Muscle layer of duodenum (tissue), 2 donors: ENCODE data around the gene SBF2.

Experiments used
- H3K27ac ChIP-seq: one replicate; pipeline ENCODE4 v1.7.0; 2013; ENCODE audit warnings: mild to moderate bottlenecking, low read length
- H3K27me3 ChIP-seq: one replicate; pipeline ENCODE4 v1.7.0; 2013; ENCODE audit warnings: low read depth, mild to moderate bottlenecking, control low read depth, low read length
- H3K36me3 ChIP-seq, 2 donors: one replicate each; pipeline ENCODE4 v1.7.0; 2013; ENCODE audit warnings: low read length in 2 of 2, control low read depth in 1 of 2, mild to moderate bottlenecking in 1 of 2; ENCODE audit not compliant: insufficient read depth in 2 of 2, control insufficient read depth in 1 of 2
- H3K4me1 ChIP-seq, 2 donors: one replicate each; pipeline ENCODE4 v1.7.0; 2013; ENCODE audit warnings: low read length in 2 of 2, mild to moderate bottlenecking in 2 of 2, control low read depth in 1 of 2, moderate library complexity in 1 of 2; ENCODE audit not compliant: insufficient read depth in 2 of 2, control insufficient read depth in 1 of 2
- H3K4me3 ChIP-seq, 2 donors: one replicate each; pipeline ENCODE4 v1.7.0; 2013; ENCODE audit warnings: low read length in 2 of 2, low read depth in 1 of 2, mild to moderate bottlenecking in 1 of 2
- H3K9me3 ChIP-seq, 2 donors: one replicate each; pipeline ENCODE4 v1.7.0; 2013; ENCODE audit warnings: low read length in 2 of 2, control low read depth in 1 of 2, mild to moderate bottlenecking in 1 of 2; ENCODE audit not compliant: control insufficient read depth in 1 of 2
- donor health status: healthy.

SBF2 gene

GRCh38 chr11:10118865-10119264 is 175.2 kb downstream of the SBF2 start:
- H3K4me3 ChIP-seq, result no peak overlapping the region
- no peaks in the 10 kb centered on the region for H3K4me1 ChIP-seq
- H3K36me3 ChIP-seq, result no peaks in the 10 kb centered on the region
- H3K9me3 ChIP-seq, result no peaks in the 10 kb centered on the region
- H3K27me3 ChIP-seq, result no peaks in the 10 kb centered on the region
- no peak overlapping the region for H3K27ac ChIP-seq

DNA sequence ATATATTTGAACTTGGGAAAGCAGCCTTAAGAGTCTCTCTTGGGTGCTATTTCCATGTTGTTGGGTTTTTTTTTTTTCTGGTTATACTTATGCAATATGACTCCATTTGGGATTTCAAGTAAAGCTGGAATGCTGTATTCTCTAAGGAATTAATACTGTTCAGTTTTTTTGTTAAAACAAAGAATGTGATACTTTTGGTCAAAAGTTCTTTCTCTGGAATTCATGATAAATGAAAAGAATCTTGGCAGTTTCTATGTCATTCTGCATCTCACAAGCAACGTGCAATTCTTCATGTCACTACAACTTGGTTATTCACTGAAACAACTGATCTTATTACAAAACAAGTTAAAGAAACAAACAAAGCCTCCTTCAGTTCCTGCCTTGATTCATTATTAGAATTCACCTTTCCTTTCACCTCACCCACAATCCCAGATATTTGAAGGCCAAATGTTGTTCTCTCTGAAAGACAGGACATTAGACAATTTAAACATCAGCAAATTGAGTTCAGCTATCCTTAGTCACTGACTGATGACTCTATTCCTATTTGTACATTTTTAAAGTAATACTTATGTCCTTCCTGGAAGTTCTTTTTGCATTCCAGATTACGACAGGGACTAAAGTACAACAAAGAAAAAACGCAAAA is 176.2 kb downstream of the SBF2 start:
- Histone ChIP-seq H3K27ac (no peak overlapping the region), H3K36me3 (no peaks in the 10 kb centered on the region), H3K27me3 (no peaks in the 10 kb centered on the region), H3K4me1 (no peaks in the 10 kb centered on the region), H3K9me3 (no peaks in the 10 kb centered on the region), H3K4me3 (no peak overlapping the region)

- Histone ChIP-seq H3K36me3 (no peaks in the 10 kb centered on the region), H3K27ac (no peak overlapping the region), H3K27me3 (no peaks in the 10 kb centered on the region), H3K4me3 (no peak overlapping the region), H3K4me1 (no peaks in the 10 kb centered on the region), H3K9me3 (no peaks in the 10 kb centered on the region)
Observed at GRCh38 chr11:10116588-10116987, 177.4 kb downstream of the SBF2 start.

DNA sequence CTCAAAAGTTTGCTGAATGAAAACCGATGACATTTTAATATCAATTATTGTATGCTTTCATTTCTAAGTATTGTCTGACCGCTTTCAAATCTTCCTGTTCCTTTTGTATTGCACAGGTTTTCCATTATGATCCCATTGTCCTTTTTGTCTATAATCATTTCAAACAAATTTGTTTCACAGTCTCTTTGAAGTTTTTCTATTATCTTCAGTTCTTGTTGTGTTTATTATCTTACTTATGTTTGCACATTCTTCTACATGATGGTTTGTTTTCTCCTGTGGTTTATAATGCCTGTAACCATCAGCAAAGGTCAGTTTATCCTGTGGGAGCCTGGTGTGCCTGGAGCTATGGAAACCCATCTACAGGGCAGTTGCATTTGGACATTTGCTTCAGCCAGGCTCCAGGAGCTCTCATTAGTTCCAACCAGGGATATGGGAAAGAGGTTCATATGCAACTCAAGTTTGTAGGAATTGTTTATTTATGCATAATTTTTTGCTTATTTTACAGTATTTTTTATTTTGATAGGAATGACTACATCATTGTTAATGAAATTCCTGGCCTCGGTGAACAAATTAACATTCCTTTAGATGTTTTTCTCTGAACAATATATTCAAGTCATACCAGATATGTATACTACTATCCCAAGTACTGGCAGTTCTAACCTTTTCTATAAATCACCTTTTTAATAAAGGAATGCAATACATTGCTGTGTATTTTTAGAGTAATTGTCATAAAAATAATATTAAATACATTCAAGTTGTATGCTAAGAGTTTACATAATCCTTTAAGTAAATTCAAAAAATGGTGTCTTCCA is 179.2 kb downstream of the SBF2 start:
- H3K9me3 ChIP-seq, result no peaks in the 10 kb centered on the region
- H3K27ac ChIP-seq, result no peak overlapping the region
- no peaks in the 10 kb centered on the region for H3K36me3 ChIP-seq
- H3K4me1 ChIP-seq, result peaks cover 0 to 3% of the 10 kb centered on the region in 2 donors
- no peak overlapping the region for H3K4me3 ChIP-seq
- H3K27me3 ChIP-seq, result no peaks in the 10 kb centered on the region

GRCh38 chr11:10113852-10114251 is 180.2 kb downstream of the SBF2 start:
- no peak overlapping the region for H3K27ac ChIP-seq
- no peak overlapping the region for H3K4me3 ChIP-seq
- H3K4me1 ChIP-seq, result peaks cover 0 to 10% of the 10 kb centered on the region in 2 donors
- H3K27me3 ChIP-seq, result no peaks in the 10 kb centered on the region
- no peaks in the 10 kb centered on the region for H3K9me3 ChIP-seq
- H3K36me3 ChIP-seq, result no peaks in the 10 kb centered on the region

DNA sequence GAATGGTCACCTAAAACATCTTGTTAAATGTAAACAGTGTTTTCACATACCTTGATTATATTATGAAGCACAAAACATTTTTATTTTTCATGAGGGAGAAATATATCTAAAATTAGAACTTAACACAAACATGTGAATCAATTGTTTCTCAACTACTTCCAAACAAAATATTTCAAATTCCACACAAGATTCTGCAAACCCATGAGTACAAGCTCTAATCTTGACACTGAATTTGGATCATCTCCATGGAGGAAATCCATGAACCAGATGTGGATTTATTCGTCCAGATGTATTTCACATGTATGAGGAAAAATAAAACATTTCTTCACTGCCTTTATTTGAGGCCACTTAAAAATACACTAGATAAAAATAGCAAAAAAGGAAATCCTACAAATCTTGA is 184.2 kb downstream of the SBF2 start:
- peak overlapping the region; percentile 6 for H3K27ac ChIP-seq
- peaks cover 0 to 21% of the 10 kb centered on the region in 2 donors for H3K4me1 ChIP-seq

DNA sequence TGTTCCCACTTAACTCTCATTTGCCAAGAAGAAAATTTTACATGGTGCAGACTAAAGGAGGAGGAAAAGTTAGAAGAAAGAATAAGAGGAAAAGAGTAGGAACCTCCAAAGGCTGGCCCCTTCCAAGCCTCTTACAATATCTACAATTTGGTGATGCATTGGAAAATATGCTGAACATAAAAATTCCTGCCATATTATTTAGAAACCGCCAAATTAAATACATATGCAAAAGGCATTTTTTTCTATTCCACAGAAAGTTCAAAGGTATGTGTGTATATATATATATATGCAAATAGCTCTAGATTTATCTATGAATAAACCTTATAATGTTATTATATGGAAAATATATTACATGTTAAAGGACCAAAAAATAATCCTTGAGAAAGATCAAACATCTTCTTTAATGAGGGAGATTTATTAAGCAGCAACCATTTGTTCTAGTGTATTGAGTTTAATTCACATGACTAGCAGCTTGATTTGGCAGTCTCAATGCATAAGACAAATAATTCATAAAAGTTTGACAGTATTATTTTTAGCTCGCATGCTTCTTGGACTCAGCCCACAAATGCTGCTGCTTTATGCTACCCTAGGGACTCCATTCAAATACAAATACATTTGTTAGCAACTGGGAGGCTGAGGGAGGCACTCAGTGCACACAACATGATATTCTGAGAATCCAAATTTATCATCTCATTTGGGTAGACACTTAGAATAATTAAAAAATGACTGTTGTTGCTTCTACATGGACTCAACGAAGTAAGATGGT is 184.9 kb downstream of the SBF2 start:
- Histone ChIP-seq H3K9me3 (no peaks in the 10 kb centered on the region), H3K27me3 (no peaks in the 10 kb centered on the region), H3K4me3 (no peak overlapping the region), H3K4me1 (peaks cover 0 to 21% of the 10 kb centered on the region in 2 donors), H3K36me3 (no peaks in the 10 kb centered on the region), H3K27ac (peak overlapping the region; percentile 6)

More for the DNA sequence above, 184.2 kb downstream of the SBF2 start:
- Histone ChIP-seq H3K27me3 (no peaks in the 10 kb centered on the region), H3K36me3 (no peaks in the 10 kb centered on the region), H3K4me3 (no peak overlapping the region), H3K9me3 (no peaks in the 10 kb centered on the region)

DNA sequence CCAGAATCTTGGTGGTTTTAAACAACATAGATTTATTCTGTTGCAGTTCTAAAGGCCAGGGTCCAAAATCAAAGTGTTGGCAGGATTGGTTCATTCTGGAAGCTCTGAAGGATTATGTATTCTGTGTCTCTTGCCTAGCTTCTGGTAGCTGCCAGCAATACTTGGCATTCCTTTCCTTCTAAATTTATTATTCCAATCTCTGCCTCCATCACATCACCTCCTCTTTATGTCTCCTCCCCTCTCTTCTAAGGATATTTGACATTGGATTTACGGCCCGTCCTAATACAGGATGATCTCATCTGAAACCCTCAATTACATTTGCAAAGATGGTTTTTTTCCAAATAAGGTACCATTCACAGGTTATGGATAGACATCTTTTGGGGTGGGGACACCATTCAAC is 186.5 kb downstream of the SBF2 start:
- H3K4me1 ChIP-seq, result peaks cover 0 to 21% of the 10 kb centered on the region in 2 donors
- no peak overlapping the region for H3K27ac ChIP-seq
- no peaks in the 10 kb centered on the region for H3K36me3 ChIP-seq
- no peaks in the 10 kb centered on the region for H3K9me3 ChIP-seq
- no peaks in the 10 kb centered on the region for H3K27me3 ChIP-seq
- no peak overlapping the region for H3K4me3 ChIP-seq

- Histone ChIP-seq H3K4me3 (no peak overlapping the region), H3K27me3 (no peaks in the 10 kb centered on the region), H3K36me3 (no peaks in the 10 kb centered on the region), H3K27ac (no peak overlapping the region), H3K4me1 (no peaks in the 10 kb centered on the region), H3K9me3 (peaks cover 0 to 19% of the 10 kb centered on the region in 2 donors)
Observed at GRCh38 chr11:10097615-10098014, 196.4 kb downstream of the SBF2 start.

DNA sequence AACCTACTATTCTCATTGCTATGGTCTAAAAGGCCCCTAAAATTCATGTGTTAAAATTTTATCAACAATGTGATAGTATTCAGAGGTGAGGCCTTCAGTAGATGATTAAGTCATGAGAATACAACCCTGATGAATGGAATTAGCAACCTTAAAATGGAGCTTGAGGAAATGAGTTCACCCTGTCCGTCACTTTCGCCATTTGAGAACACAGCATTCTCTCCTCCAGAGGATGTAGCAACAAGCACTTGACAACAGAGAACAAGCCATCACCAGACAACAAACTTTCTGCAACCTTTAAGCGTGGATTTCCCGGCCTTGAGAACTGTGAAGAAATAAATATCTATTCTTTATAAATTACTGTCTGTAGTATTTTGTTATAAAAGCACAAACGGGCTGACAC is 197.0 kb downstream of the SBF2 start:
- Histone ChIP-seq H3K36me3 (no peaks in the 10 kb centered on the region), H3K27ac (no peak overlapping the region), H3K27me3 (no peaks in the 10 kb centered on the region), H3K9me3 (peaks cover 0 to 19% of the 10 kb centered on the region in 2 donors), H3K4me3 (no peak overlapping the region), H3K4me1 (no peaks in the 10 kb centered on the region)

- H3K27ac ChIP-seq, result no peak overlapping the region
- H3K4me1 ChIP-seq, result no peaks in the 10 kb centered on the region
- H3K27me3 ChIP-seq, result no peaks in the 10 kb centered on the region
- no peak overlapping the region for H3K4me3 ChIP-seq
- peaks cover 0 to 19% of the 10 kb centered on the region in 2 donors for H3K9me3 ChIP-seq
- H3K36me3 ChIP-seq, result no peaks in the 10 kb centered on the region
Observed at GRCh38 chr11:10095412-10096208, 198.4 kb downstream of the SBF2 start.
